ENCODE results near the gene PPID.
"Not testable (repeated sequence)": the region's sequence is repeated elsewhere in the genome, so short reads cannot be mapped to it uniquely, and the experiment has no call there.

DNA sequence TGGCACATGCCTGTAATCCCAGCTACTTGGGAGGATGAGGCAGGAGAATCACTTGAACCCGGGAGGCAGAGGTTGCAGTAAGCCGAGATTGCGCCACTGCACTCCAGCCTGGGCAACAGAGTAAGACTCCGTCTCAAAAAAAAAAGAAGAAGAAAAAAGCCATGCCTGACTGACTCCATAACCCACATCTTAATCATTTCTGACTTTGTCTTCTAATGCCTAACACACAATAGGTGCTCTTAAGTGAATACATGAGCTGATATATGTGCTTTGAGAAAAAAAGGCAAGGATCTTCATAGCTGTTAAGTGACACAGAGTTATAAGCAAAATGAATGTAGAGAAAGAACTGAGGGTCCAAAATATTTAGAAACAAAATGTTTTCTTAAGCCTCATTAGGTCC is 10.6 kb downstream of the PPID start:
- not testable (repeated sequence) for TF ChIP-seq EZH2 (IDR thresholded peaks at IDR 0.05; ENCODE audit: borderline replicate concordance, low read depth, low read length, severe bottlenecking); POLR2A (IDR thresholded peaks at IDR 0.05; ENCODE audit: low read depth, low read length); GATA2 (IDR thresholded peaks at IDR 0.05; ENCODE audit: insufficient read depth, insufficient read length, low read depth, low read length); JUN (IDR thresholded peaks at IDR 0.05; ENCODE audit: borderline replicate concordance, insufficient read depth, insufficient read length, low read depth)
- TF ChIP-seq, protein P1, sequence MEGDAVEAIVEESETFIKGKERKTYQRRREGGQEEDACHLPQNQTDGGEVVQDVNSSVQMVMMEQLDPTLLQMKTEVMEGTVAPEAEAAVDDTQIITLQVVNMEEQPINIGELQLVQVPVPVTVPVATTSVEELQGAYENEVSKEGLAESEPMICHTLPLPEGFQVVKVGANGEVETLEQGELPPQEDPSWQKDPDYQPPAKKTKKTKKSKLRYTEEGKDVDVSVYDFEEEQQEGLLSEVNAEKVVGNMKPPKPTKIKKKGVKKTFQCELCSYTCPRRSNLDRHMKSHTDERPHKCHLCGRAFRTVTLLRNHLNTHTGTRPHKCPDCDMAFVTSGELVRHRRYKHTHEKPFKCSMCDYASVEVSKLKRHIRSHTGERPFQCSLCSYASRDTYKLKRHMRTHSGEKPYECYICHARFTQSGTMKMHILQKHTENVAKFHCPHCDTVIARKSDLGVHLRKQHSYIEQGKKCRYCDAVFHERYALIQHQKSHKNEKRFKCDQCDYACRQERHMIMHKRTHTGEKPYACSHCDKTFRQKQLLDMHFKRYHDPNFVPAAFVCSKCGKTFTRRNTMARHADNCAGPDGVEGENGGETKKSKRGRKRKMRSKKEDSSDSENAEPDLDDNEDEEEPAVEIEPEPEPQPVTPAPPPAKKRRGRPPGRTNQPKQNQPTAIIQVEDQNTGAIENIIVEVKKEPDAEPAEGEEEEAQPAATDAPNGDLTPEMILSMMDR (IDR thresholded peaks at IDR 0.05; ENCODE audit: extremely low read depth in 1 of 2, insufficient read depth in 1 of 2, low read depth in 1 of 2, low read length in 2 of 2) = not testable (repeated sequence)

Data from endothelial cell of umbilical vein (primary cell).